Lower leg skin (tissue), 4 donors: ENCODE results near the gene DIP2C. TPM values are rescaled to one million over a fixed set of nuclear protein-coding genes. Genes with fewer than 3 reads are reported as not detected.

ENCODE experiments used
- DNase-seq, 2 donors: peaks; one replicate each; pipeline ENCODE4 v3.0.0-alpha.2; 2019; ENCODE audit warnings: low spot score in 2 of 2
- H3K4me3 ChIP-seq: fragments of 200-600 bp; sonication (generic); 2 replicates; pipeline ENCODE4 v1.5.1; 2017; ENCODE audit warnings: mild to moderate bottlenecking, low read depth; ENCODE audit not compliant: poor library complexity, severe bottlenecking
- POLR2A ChIP-seq, 2 donors: fragments of 450-650 bp; IDR thresholded peaks; one replicate each; pipeline ENCODE4 v1.6.1; 2016 to 2017; ENCODE audit warnings: antibody characterized with exemption in 2 of 2, mild to moderate bottlenecking in 1 of 2, moderate library complexity in 1 of 2
- WGBS, 2 donors: methylation state at CpG; one replicate each; pipeline ENCODE4 v1.1.5; 2018; 5-methylcytosine and 5-hydroxymethylcytosine counted together
- intact Hi-C: fragments of 100-400 bp; cut with DNase I; formaldehyde crosslinking; loops from one replicate; pipeline ENCODE4 v1.15.0; 2023; ENCODE audit warnings: low total_unique reads
- total RNA-seq, 4 donors: library from RNA; depleted of rRNA; stranded (reverse); fragments of >200 nt; gene quantifications; one replicate each; pipeline ENCODE4 v1.1.0, GENCODE V29; 2016
- TF ChIP-seq, protein P1 (sequence below), 3 donors: fragments of 450-650 bp; IDR thresholded peaks; one replicate each; pipeline ENCODE4 v1.5.1; 2016; ENCODE audit warnings: antibody characterized with exemption in 3 of 3, mild to moderate bottlenecking in 3 of 3, moderate library complexity in 2 of 3

Gene DIP2C
- total RNA-seq, 4 donors from 2014 or later, result 6.2 to 14.7 (median 10.6) TPM

DNA sequence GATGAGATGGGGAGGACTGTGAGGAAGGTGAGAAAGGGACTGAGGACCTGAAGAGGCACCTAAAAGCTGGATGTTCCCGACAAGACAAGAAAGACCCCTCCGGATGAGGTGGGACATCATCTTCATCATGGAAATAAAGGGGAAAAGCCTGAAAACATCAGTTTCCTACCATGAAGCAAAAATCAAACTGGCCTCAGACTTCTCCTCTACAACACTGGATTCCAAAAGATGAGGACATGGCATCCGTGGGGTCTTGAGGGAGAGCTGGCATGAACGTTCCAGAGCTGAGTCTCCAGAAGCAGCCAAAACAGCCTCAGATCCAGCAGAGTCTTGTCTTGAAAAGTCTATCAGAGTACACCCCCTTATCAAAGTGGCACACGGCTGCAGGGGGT is 44.5 kb downstream of the DIP2C start:
- H3K4me3 ChIP-seq, result no peak overlapping the region
- no peak for DNase-seq
- intact Hi-C loops, result no loop called here
- TF ChIP-seq, protein P1, sequence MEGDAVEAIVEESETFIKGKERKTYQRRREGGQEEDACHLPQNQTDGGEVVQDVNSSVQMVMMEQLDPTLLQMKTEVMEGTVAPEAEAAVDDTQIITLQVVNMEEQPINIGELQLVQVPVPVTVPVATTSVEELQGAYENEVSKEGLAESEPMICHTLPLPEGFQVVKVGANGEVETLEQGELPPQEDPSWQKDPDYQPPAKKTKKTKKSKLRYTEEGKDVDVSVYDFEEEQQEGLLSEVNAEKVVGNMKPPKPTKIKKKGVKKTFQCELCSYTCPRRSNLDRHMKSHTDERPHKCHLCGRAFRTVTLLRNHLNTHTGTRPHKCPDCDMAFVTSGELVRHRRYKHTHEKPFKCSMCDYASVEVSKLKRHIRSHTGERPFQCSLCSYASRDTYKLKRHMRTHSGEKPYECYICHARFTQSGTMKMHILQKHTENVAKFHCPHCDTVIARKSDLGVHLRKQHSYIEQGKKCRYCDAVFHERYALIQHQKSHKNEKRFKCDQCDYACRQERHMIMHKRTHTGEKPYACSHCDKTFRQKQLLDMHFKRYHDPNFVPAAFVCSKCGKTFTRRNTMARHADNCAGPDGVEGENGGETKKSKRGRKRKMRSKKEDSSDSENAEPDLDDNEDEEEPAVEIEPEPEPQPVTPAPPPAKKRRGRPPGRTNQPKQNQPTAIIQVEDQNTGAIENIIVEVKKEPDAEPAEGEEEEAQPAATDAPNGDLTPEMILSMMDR (IDR thresholded peaks at IDR 0.05), result no peak
- no peak for TF ChIP-seq POLR2A (IDR thresholded peaks at IDR 0.05)
- WGBS, 2 donors, result 87 to 97% methylated on average over 5 of the region's 5 CpGs

DNA sequence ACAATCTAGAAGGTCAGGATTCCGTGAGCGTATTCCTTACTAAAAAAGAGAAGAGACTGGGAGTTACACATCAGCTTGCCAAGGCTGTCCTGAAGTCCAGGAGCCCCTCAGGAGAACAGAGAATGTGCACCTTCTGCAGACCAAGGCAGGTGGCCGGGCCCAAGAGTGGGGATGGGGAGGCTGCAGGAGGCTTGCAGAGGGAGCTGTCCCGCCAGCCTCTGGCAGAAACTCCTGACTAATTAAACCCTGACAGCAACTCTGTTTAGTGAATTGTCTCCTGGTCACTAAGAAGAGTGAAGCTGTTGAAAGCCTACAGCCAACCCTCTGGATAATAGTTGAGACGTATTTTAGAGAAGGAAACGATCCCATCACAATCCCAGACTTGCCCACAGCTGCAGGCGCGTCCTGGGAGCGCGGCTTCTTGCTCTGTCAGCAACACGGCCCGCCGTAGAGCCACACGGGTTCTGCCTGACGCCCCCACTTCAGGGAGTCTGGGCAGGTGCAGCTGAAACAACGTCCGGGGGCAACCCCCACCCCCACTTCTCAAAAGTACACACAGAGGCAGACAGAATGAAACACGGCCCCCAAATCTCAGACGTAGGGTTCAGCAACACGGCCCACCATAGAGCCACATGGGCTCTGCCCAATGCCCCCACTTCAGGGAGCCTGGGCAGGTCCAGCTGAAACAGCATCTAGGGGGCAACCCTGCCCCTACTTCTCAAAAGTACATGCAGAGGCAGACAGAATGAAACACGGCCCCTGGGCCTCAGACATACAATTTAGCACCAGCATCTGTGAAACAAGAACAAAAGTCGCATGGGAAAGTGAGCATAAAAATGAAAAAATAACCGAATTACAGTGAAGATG is 45.2 kb downstream of the DIP2C start:
- 80 to 81% methylated on average over 22 to 23 of the region's 23 CpGs for WGBS, 2 donors
- intact Hi-C loops, result no loop called here

DNA sequence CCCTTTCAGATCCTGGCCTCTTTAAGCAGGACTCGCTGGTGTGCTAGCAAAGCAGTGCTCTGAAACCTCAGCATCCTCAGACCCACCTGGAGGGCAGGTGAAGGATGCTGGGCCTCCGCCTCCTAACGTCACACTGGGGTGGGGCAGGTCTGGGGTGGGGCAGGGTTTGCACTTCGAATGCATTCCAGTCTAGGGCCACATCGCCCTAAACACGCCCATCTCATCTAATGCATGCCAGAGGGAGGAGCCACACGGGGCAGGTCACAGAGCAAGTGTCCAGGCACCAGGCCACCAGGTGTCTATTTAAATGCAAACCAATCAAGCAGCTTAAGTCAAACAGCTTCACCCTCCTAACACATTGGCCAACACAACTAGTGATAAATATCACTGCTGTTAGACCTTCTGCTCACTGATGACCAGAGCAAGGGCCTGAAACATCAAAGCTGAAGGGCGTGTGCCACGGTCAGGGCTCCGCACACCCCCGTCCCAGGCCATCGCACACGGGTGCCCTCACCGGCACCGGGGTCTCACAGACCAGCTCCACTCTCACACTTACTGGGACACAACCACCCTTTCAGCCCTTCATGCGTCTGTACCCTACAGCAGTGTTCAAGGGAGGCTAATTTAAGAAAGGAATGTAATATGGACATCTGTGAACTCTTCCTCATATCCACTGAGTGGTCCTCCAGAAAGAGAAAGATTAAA is 47.1 kb downstream of the DIP2C start:
- TF ChIP-seq POLR2A (IDR thresholded peaks at IDR 0.05), result no peak
- TF ChIP-seq, protein P1 (IDR thresholded peaks at IDR 0.05), result no peak
- H3K4me3 ChIP-seq, result no peak overlapping the region
- intact Hi-C loops, result no loop called here
- WGBS, 2 donors, result 79 to 86% methylated on average over 16 of the region's 16 CpGs
- no peak for DNase-seq

More for the DNA sequence above, 45.2 kb downstream of the DIP2C start:
- H3K4me3 ChIP-seq, result no peak overlapping the region
- DNase-seq, result no peak
- no peak for TF ChIP-seq POLR2A (IDR thresholded peaks at IDR 0.05)
- TF ChIP-seq, protein P1 (IDR thresholded peaks at IDR 0.05), result no peak

DNA sequence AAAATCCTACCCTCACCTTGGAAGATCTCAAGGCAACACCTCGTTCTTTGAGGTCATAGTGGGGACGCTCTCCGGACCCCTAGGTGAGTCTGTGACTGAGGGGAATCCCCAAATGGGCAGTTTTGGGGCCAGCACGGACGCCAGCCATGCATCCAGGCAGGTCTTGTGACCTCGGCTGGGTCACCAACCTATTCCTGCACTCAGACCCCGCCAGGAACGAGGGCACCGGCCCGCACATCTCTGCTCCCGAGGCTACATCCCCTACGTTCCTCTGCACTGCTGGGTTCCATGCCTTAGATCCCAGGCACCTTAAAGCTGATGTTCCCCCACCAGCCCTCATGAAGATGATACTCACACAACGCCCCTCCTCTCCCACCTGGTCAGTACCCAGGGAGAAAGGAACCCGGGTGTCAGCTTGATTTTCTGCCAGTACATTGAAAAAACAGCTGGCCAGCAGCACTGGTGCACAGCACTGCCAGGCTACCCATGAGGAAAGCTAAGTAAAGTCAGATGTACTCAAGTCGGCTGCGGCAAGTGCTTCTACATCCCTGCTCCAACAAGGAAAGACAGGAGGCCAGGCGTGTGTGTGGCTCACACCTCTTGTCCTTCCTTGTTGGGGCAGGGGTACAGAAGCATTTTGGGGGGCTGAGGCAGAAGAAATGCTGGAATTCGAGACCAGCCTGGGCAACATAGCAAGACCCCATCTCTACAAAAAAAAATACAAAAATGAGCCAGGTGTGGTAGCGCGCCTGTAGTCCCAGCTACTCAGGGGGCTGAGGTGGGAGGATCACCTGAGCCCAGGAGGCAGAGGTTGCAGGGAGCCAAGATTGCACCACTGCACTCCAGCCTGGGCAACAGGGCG is 48.1 kb downstream of the DIP2C start:
- DNase-seq, result no peak
- TF ChIP-seq, protein P1 (IDR thresholded peaks at IDR 0.05), result no peak
- H3K4me3 ChIP-seq, result no peak overlapping the region
- intact Hi-C loops, result no loop called here
- WGBS, 2 donors, result 88 to 89% methylated on average over 21 of the region's 21 CpGs

DNA sequence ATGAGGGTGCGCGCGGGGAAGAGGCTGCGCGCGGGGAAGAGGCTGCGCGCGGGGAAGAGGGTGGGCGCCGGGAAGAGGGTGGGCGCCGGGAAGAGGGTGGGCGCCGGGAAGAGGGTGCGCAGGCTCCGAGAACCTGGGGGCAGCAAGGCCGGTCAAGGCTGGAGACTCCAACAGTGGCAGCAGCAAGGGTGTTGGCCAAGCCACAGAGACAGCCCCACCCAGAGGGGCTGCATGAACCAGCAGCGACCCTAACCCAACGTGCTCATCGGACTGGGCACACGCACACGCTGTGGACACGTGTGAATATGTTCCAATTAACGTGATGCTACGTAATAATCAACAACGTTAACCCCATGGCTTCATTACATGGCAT is 48.8 kb downstream of the DIP2C start:
- TF ChIP-seq, protein P1 (IDR thresholded peaks at IDR 0.05), result no peak
- no peak for TF ChIP-seq POLR2A (IDR thresholded peaks at IDR 0.05)
- WGBS, 2 donors, result 92 to 95% methylated on average over 27 of the region's 27 CpGs
- intact Hi-C loops, result no loop called here
- no peak overlapping the region for H3K4me3 ChIP-seq
- DNase-seq, result no peak
